ENCODE results near the gene TGFB1. TPM values are rescaled to one million over a fixed set of nuclear protein-coding genes. Genes with fewer than 3 reads are reported as not detected.

The TGFB1 gene
- total RNA-seq, 1 experiment from 2014 or later: 54.6 TPM

DNA sequence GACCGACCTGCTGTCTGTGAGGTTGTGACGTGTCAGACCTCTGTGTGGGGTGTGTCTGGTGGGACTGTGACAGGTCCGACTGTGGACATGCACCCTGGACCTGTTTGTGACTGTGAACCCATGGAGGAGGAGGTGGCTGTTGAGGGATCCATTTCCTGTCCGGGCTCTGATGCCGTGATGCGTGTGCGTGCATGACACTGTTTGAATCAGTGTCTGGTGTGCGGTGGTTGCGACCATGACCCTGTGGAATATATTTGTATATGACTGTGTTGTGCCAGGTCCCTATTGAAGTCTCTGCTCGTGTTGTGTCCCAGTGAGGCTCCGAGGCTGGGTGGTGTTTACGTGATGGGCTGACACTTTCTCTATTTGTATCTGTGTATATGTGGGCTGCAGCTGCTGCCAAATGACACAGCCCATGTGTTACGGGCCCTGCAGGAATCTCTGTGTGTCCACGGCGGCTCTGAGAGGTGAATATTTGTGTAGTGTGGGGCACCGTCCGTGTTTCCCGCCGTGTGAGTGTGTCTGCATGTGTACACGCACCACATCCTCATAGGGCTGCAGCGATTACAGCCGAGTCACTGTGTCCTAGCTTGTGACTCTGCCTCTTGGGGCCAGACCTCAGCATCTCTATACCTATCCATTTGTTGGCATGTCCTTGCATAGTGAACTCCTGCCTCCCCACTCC is 25.4 kb downstream of the TGFB1 start:
- no peak overlapping the region; the same call in 1 of the 2 replicates for H3K4me2 ChIP-seq (ENCODE audit: low read length)
- peak overlapping the region; percentile 42 for H3K27ac ChIP-seq (ENCODE audit: low read depth, low read length)
- ChIA-PET RAD21 (ENCODE audit: low non-redundant PET in 1 of 2, low total read pairs in 2 of 2, uncharacterized antibody in 2 of 2, unreplicated experiment in 2 of 2) (interaction anchor here in 1 of 2 experiments (0.8 kb wide), 1 partner anchor 10 kb away, joined by 3 read pairs; no protein-coding TSS in a partner anchor), CTCF (no interaction called here), POLR2A (no interaction called here)
- H4K20me1 ChIP-seq (ENCODE audit: insufficient read depth): no peaks in the 10 kb centered on the region
- BruUV-seq (replicated peaks): no TSS peak
- no peaks in the 10 kb centered on the region for H3K9me2 ChIP-seq (ENCODE audit: insufficient read depth)
- H3K9ac ChIP-seq (ENCODE audit: low read length): no peak overlapping the region
- DNase-seq (ENCODE audit: low read depth, low spot score) (no peak), ATAC-seq (no peak)
- H2AFZ ChIP-seq (ENCODE audit: low read depth, low read length, poor library complexity, severe bottlenecking): no peak overlapping the region
- TF ChIP-seq CEBPB (IDR thresholded peaks at IDR 0.05; ENCODE audit: low read depth) (no peak), EZH2 (IDR thresholded peaks at IDR 0.05) (no peak), ELF1 (IDR thresholded peaks at IDR 0.05; ENCODE audit: borderline replicate concordance, low read depth) (no peak), POLR2AphosphoS5 (IDR thresholded peaks at IDR 0.05; ENCODE audit: low read depth, low read length) (no peak), ZFX (IDR thresholded peaks at IDR 0.05) (no peak), CBX3 (IDR thresholded peaks at IDR 0.05; ENCODE audit: low read depth) (no peak)
- TF ChIP-seq, protein P1, sequence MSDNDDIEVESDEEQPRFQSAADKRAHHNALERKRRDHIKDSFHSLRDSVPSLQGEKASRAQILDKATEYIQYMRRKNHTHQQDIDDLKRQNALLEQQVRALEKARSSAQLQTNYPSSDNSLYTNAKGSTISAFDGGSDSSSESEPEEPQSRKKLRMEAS (IDR thresholded peaks at IDR 0.05): no peak
- H3K36me3 ChIP-seq (ENCODE audit: control insufficient read depth in 1 of 2, insufficient read depth in 2 of 2, low read length in 2 of 2): peaks cover 0 to 6% of the 10 kb centered on the region in 2 experiments; a peak in 1 of 4 replicates
- no peaks in the 10 kb centered on the region for H3K27me3 ChIP-seq (ENCODE audit: insufficient read depth, low read length)
- no peaks in the 10 kb centered on the region for H3K9me3 ChIP-seq (ENCODE audit: control insufficient read depth in 1 of 2, insufficient read depth in 1 of 2, low read depth in 1 of 2, low read length in 2 of 2)
- H3K4me3 ChIP-seq (replicated peaks in 1 of 2; ENCODE audit: low read depth in 1 of 2, low read length in 2 of 2): no peak overlapping the region
- intact Hi-C loops (cut with micrococcal nuclease): no loop called here
- peaks cover 8 to 27% of the 10 kb centered on the region in 2 experiments; a peak in 3 of 4 replicates for H3K4me1 ChIP-seq (ENCODE audit: control insufficient read depth in 1 of 2, insufficient read depth in 2 of 2, low read length in 2 of 2)
- H3K79me2 ChIP-seq (ENCODE audit: insufficient read depth, low read length): no peaks in the 10 kb centered on the region

DNA sequence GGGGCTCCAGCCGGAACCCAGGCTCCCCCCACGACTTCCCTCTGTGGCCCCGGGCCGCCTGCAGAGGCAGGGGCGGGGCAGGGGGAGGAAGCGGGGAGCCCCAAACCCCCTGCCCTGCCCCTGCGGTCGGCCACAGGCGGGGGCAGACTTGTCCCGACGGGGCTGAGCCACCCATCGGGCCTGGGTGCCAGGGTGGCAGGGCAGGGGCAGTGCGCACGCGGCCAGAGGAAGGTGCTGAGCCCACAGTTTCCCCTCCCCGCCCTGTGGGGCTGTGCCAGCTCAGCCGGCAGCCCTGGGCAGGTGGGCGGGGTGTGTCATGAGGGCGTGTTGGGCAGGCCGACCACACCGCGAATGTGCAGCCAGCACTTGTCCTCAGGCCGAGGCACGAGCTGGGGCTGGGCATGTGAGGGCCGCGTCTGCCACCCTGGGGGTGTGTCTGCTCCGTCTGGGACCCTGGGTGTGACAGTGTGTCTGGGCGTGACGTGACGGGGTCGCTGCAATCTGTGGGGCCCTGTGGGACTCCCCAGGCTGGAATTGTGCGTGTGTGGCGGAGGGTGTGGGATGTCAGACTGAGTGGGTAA is 26.1 kb downstream of the TGFB1 start:
- ChIA-PET CTCF (no interaction called here), RAD21 (ENCODE audit: low non-redundant PET in 1 of 2, low total read pairs in 2 of 2, uncharacterized antibody in 2 of 2, unreplicated experiment in 2 of 2) (no interaction called here), POLR2A (no interaction called here)
- no peaks in the 10 kb centered on the region for H3K27me3 ChIP-seq (ENCODE audit: insufficient read depth, low read length)
- H3K9ac ChIP-seq (ENCODE audit: low read length): peak overlapping the region; percentile 33
- no peaks in the 10 kb centered on the region for H3K9me3 ChIP-seq (ENCODE audit: control insufficient read depth in 1 of 2, insufficient read depth in 1 of 2, low read depth in 1 of 2, low read length in 2 of 2)
- peak overlapping the region; percentile 42; the same call in 1 of the 2 replicates for H3K27ac ChIP-seq (ENCODE audit: low read depth, low read length)
- H3K9me2 ChIP-seq (ENCODE audit: insufficient read depth): no peaks in the 10 kb centered on the region
- no peak for DNase-seq (ENCODE audit: low read depth, low spot score)
- H2AFZ ChIP-seq (ENCODE audit: low read depth, low read length, poor library complexity, severe bottlenecking): no peak overlapping the region
- H3K79me2 ChIP-seq (ENCODE audit: insufficient read depth, low read length): no peaks in the 10 kb centered on the region
- no peak for TF ChIP-seq CBX3 (IDR thresholded peaks at IDR 0.05; ENCODE audit: low read depth)
- TF ChIP-seq, protein P1 (IDR thresholded peaks at IDR 0.05): peak; percentile 39; the same call in 1 of the 2 replicates
- TF ChIP-seq, protein P2, sequence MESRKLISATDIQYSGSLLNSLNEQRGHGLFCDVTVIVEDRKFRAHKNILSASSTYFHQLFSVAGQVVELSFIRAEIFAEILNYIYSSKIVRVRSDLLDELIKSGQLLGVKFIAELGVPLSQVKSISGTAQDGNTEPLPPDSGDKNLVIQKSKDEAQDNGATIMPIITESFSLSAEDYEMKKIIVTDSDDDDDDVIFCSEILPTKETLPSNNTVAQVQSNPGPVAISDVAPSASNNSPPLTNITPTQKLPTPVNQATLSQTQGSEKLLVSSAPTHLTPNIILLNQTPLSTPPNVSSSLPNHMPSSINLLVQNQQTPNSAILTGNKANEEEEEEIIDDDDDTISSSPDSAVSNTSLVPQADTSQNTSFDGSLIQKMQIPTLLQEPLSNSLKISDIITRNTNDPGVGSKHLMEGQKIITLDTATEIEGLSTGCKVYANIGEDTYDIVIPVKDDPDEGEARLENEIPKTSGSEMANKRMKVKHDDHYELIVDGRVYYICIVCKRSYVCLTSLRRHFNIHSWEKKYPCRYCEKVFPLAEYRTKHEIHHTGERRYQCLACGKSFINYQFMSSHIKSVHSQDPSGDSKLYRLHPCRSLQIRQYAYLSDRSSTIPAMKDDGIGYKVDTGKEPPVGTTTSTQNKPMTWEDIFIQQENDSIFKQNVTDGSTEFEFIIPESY (IDR thresholded peaks at IDR 0.05; ENCODE audit: extremely low read depth, insufficient replicate concordance, low read length): no peak
- TF ChIP-seq, protein P3, sequence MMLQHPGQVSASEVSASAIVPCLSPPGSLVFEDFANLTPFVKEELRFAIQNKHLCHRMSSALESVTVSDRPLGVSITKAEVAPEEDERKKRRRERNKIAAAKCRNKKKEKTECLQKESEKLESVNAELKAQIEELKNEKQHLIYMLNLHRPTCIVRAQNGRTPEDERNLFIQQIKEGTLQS (IDR thresholded peaks at IDR 0.05): no peak
- H4K20me1 ChIP-seq (ENCODE audit: insufficient read depth): no peaks in the 10 kb centered on the region
- H3K36me3 ChIP-seq (ENCODE audit: control insufficient read depth in 1 of 2, insufficient read depth in 2 of 2, low read length in 2 of 2): peaks cover 0 to 9% of the 10 kb centered on the region in 2 experiments; a peak in 1 of 4 replicates
- peaks cover 8 to 29% of the 10 kb centered on the region in 2 experiments; a peak in 3 of 4 replicates for H3K4me1 ChIP-seq (ENCODE audit: control insufficient read depth in 1 of 2, insufficient read depth in 2 of 2, low read length in 2 of 2)
- BruUV-seq (replicated peaks): no TSS peak
- peak overlapping the region; percentile 47 for H3K4me2 ChIP-seq (ENCODE audit: low read length)
- peak; percentile 68 for ATAC-seq
- H3K4me3 ChIP-seq (replicated peaks in 1 of 2; ENCODE audit: low read depth in 1 of 2, low read length in 2 of 2): peak overlapping the region in 1 of 2 experiments; percentile 20; a peak in 1 of 4 replicates
- intact Hi-C loops (cut with micrococcal nuclease): no loop called here
